ENCODE results near the gene ADCY5.

ADCY5 gene

GRCh38 chr3:123344907-123345594, 103.8 kb downstream of the ADCY5 start:
- TF ChIP-seq, protein P1, sequence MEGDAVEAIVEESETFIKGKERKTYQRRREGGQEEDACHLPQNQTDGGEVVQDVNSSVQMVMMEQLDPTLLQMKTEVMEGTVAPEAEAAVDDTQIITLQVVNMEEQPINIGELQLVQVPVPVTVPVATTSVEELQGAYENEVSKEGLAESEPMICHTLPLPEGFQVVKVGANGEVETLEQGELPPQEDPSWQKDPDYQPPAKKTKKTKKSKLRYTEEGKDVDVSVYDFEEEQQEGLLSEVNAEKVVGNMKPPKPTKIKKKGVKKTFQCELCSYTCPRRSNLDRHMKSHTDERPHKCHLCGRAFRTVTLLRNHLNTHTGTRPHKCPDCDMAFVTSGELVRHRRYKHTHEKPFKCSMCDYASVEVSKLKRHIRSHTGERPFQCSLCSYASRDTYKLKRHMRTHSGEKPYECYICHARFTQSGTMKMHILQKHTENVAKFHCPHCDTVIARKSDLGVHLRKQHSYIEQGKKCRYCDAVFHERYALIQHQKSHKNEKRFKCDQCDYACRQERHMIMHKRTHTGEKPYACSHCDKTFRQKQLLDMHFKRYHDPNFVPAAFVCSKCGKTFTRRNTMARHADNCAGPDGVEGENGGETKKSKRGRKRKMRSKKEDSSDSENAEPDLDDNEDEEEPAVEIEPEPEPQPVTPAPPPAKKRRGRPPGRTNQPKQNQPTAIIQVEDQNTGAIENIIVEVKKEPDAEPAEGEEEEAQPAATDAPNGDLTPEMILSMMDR (IDR thresholded peaks at IDR 0.05), result no peak

GRCh38 chr3:123344175-123344906, 104.5 kb downstream of the ADCY5 start:
- TF ChIP-seq, protein P1 (IDR thresholded peaks at IDR 0.05), result no peak

DNA sequence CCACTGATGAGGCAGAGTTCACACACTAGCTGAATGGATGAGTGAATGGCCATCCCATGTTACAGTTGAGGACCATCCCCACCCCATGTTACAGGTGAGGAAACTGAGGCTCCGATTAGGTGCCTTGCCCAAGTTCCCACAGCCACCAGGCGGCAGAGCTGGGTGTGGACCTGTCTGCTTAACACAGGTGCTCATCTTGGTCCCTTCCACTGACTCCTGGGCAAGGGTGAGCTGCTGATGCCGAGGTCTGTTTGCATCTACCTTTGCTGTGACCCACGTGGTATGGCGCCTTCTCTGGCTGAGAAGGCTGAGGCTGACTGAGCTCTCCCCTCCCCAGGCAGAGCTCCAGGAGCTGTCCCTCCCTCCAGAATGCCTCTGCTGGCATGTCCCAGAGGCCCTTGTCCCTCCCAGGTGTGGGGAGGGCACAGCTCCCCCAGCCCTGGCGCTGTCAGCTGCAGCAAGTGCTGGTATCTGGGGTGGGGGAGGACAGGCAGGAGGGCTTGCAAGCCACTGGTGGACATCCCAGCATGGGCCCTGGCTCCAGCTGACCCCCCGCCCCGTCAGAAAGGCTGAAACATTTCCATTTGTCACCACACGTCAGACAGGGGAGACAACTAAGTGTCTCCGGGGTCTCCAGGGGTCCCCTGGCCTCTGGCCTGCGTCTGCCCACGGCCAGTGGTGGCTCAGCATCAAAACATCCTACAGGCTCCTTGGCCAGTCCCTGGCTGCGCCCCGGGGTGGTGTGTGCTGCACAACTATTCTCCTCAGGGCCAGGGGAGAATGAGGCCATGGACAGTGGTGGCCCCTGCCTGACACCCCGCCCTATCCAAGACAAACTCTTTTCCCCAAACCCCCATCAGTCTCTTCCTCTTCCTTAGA, 105.4 kb downstream of the ADCY5 start:
- TF ChIP-seq, protein P1 (IDR thresholded peaks at IDR 0.05), result no peak

- TF ChIP-seq, protein P1 (IDR thresholded peaks at IDR 0.05), result no peak
Observed at GRCh38 chr3:123342631-123343080, 106.2 kb downstream of the ADCY5 start.

- TF ChIP-seq, protein P1 (IDR thresholded peaks at IDR 0.05), result no peak
Observed at GRCh38 chr3:123341871-123342630, 106.8 kb downstream of the ADCY5 start.

DNA sequence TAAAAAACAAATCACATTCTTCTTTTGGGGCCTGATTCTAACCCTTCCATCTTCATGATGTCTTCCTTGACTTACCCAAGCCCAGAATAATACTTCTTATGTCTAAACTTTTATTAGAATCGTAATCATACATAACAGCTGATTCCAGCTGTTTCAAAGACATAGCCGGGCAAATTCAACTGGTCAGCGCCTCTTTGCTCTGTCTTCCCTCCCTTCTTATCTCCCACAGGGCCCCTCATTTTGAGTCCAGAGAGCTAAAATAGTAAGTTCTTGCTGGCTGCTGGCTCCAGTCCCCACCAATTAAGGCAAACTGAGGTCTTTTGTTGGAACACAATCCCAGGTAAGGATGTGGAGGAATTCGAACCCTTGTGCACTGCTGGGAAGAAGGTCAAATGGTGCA, 108.6 kb downstream of the ADCY5 start:
- TF ChIP-seq, protein P1 (IDR thresholded peaks at IDR 0.05), result no peak

DNA sequence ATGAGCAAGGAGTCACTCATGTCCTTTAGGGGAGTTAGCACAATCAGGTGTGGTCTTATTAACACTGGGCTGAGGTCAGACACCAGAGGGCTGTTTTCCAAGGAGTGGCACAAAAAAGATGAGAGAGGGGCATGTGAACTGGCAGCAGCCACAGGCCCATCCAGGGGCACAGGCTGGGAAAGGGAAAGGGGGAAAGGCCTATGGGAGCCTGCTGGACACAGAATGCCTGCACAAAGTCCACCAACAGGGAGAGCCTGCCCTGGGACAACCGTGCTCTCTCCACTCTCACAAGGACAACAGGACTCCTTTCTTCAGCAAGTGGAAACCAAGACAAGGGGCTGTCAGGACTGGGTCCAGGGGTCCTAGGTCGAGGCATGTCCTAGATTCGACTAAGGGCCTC, 109.6 kb downstream of the ADCY5 start:
- TF ChIP-seq, protein P1 (IDR thresholded peaks at IDR 0.05), result no peak
